Mammary epithelial cell (primary cell): ENCODE data around the gene PADI2.

Experiments used
- CTCF ChIP-seq, 2 donors: IDR thresholded peaks in 1 of 2; conservative IDR thresholded peaks in 1 of 2; 2 replicates each; pipeline ENCODE4 v1.5.1; 2011 to 2012; ENCODE audit warnings: inconsistent platforms in 2 of 2, low read length in 2 of 2, mild to moderate bottlenecking in 2 of 2, control low read depth in 1 of 2, low read depth in 1 of 2; ENCODE audit not compliant: insufficient read depth in 1 of 2; ENCODE audit errors: extremely low read depth in 1 of 2
- EZH2 ChIP-seq: IDR thresholded peaks from 2 replicates; pipeline ENCODE4 v1.6.1; 2012; ENCODE audit warnings: low read length, inconsistent platforms, borderline replicate concordance

- TF ChIP-seq CTCF (conservative IDR thresholded peaks at IDR 0.05 in 1 of 2, IDR thresholded peaks at IDR 0.05 in 1 of 2; ENCODE audit: extremely low read depth in 1 of 2, insufficient read depth in 1 of 2, low read depth in 1 of 2, low read length in 2 of 2) (no peak), EZH2 (no peak)
These were observed 62.7 kb downstream of the PADI2 start for GRCh38 chr1:17056551-17056950.
